Activated CD8-positive, alpha-beta memory T cell treated with anti-CD3 and anti-CD28 coated beads, Interleukin-2, amount 50 U/mL, for 1 hour (primary cell): Measurements from ENCODE around the gene ARL6IP6.
"Not testable (repeated sequence)": the region's sequence is repeated elsewhere in the genome, so short reads cannot be mapped to it uniquely, and the experiment has no call there.

Experiments
- DNase-seq: peaks from one replicate; pipeline ENCODE4 v3.0.0-alpha.2; 2020; ENCODE audit errors: extremely low read depth

ARL6IP6 gene

GRCh38 chr2:152722639-152723038 lies 4.2 kb downstream of the ARL6IP6 start:
- DNase-seq, result not testable (repeated sequence)

DNA sequence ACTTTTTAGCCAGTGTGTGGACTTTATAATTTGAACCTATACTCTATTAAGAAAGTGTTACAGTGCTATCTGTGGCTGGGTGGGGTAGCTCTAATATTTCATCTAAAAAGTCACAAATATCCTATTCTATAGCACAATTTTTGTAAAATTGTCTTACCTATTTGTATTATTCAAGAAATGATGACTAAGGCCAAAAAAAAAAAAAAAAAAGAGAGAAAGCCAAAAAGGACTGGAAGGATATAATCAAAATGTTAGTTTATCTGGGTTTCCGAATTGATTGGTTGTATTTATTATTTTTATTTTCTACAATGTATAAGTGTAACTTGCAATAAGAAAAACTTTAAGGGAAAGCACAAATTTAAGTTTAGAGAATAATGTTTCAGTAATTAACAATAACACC lies 5.5 kb downstream of the ARL6IP6 start:
- no peak for DNase-seq

GRCh38 chr2:152729844-152730243 lies 11.4 kb downstream of the ARL6IP6 start:
- DNase-seq, result no peak

GRCh38 chr2:152730591-152731333 lies 12.3 kb downstream of the ARL6IP6 start:
- no peak for DNase-seq

- not testable (repeated sequence) for DNase-seq
Measured at GRCh38 chr2:152737509-152737908, 19.1 kb downstream of the ARL6IP6 start.

GRCh38 chr2:152738438-152738837 lies 20.0 kb downstream of the ARL6IP6 start:
- DNase-seq, result no peak

DNA sequence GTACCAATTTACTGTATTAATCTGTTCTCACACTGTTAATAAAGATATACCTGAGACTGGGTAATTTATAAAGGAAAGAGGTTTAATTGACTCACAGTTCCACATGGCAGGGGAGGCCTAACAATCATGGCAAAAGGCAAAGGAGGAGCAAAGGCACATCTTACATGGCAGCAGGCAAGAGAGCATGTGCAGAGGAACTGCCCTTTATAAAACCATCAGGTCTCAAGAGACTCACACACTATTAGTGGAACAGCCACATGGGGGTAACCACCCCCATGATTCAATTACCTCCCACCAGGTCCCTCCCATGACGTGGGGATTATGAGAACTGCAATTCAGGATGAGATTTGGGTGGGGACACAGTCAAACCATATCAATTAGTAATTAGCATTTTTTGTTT lies 21.3 kb downstream of the ARL6IP6 start:
- DNase-seq, result not testable (repeated sequence)

DNA sequence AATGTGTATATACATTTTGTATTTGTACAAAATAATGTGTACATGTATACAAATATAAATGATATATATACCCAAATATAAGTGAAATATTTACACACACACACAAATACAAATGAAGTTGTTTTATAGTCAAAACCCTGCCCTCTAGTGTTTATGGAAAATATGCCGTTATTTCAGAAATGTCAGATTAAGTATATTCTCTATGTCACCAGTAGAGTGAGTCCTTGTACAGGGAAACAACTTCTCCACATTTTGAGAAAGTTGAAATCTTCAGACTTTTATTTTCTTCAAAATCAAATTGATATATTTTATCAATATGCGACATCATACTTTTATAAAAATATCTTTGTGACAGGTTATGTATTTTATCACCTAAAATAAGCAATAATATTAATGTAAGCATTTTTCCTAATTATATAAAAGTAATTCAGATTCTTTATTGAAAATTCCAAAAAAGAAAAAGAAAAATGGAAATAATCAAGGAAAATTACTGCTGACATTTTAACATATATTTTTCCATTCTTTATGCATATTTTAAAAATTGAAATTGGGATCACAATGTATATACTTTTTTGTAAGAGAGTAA lies 22.4 kb downstream of the ARL6IP6 start:
- DNase-seq, result no peak

- no peak for DNase-seq
Measured at GRCh38 chr2:152743002-152743401, 24.6 kb downstream of the ARL6IP6 start.

- DNase-seq, result not testable (repeated sequence)
Measured at GRCh38 chr2:152747751-152748150, 29.3 kb downstream of the ARL6IP6 start.

DNA sequence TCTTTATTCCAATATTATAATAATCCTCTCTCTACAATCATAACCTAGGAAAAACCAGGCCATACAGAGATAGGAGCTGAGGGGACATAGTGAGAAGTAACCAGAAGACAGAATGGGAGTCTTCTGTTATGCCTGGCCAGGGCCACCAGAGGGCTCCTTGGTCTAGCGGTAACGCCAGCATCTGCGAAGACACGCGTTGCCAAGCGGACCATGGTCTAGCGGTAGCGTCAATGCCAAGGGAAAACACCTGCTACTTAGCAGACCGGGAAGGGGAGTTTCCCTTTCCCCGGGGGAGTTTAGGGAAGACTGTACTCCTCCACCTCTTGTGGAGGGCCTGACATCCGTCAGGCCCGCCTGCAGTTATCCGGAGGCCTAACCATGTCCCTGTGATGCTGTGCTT lies 36.6 kb downstream of the ARL6IP6 start:
- no peak for DNase-seq

GRCh38 chr2:152759290-152760072 lies 41.1 kb downstream of the ARL6IP6 start:
- no peak for DNase-seq

- no peak for DNase-seq
Measured at GRCh38 chr2:152761214-152761613, 42.8 kb downstream of the ARL6IP6 start.

GRCh38 chr2:152762202-152762601 lies 43.8 kb downstream of the ARL6IP6 start:
- DNase-seq, result no peak

GRCh38 chr2:152763208-152763607 lies 44.8 kb downstream of the ARL6IP6 start:
- not testable (repeated sequence) for DNase-seq

DNA sequence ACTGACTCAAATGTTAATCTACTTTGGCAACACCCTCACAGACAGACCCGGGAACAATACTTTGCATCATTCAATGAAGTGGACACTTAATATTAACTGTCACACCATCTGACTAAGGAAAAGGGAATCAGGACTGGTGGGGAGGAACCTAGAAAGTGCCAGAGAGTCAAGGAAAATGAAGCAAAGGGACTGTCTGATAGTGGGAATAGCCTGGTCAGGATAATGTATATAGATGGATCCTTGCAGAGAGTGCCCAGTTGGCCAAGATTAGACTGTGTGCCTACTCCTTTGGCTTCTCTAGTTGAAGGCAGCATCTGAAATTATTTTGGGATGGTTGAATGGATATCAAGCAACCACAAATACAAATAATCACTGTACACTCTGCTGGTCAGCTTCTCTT lies 45.2 kb downstream of the ARL6IP6 start:
- no peak for DNase-seq

DNA sequence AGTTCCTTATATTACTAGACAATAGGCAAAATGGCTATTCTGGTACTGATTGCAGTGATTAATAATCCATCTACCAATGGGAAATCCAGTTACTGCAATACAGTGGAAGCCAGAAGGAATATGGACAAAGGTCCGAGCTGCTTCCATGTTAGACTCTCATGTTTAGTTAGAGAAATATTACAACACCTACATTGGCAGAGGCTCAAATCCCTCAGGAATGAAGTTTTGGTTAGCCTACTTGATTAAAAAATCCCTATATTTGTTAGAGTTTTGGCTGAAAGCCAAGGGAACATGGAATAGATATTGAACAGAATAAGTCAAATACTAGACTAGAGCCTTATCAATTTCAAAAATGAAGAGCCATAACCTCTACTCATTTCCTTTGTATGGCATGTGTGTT lies 48.5 kb downstream of the ARL6IP6 start:
- DNase-seq, result no peak

GRCh38 chr2:152781175-152781574 lies 62.8 kb downstream of the ARL6IP6 start:
- DNase-seq, result no peak

DNA sequence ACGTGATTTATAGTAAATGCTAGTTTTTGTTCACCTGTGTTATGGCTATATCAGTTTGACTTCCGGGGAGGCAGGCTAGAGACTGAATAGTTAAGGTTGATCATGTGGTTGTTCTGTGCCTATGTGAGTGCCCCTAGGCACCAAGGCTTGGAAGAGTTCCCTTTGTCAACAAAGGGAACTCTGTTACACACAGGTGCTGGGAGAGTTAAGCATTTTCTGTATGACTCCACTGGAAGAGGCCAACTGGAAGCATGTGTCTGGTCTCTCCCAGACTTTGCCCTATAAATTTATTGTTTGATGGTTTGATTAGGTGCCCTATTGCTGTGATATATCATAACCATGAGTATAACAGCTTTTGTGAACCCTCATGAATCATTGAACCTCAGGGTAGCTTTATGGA lies 63.8 kb downstream of the ARL6IP6 start:
- no peak for DNase-seq

GRCh38 chr2:152790883-152791282 lies 72.5 kb downstream of the ARL6IP6 start:
- DNase-seq, result no peak

DNA sequence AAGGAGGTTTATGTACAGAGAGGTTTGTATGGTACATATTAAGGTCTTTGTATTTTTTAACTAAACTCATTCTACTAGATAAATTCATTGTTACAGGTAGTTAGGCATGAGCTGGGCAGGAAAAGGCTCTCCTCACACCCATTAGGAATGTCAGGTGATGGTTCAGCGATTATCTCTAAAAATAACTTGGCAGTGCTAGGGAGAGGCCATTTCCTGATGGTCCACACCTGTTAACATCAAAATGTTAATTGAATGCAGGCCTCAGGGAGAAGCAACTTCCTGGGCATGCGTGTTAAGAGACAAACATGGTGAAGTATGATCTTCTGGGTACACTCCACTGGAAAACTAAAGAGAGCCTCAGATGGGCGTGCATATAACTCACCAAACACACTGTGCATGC lies 73.6 kb downstream of the ARL6IP6 start:
- DNase-seq, result no peak

- DNase-seq, result no peak
Measured at GRCh38 chr2:152792974-152793373, 74.6 kb downstream of the ARL6IP6 start.

- no peak for DNase-seq
Measured at GRCh38 chr2:152796941-152797340, 78.5 kb downstream of the ARL6IP6 start.
